HG03520 (cell line): Measurements from ENCODE around the gene TJAP1.
"Not testable (repeated sequence)": the region's sequence is repeated elsewhere in the genome, so short reads cannot be mapped to it uniquely, and the experiment has no call there.

ENCODE experiments used
- ATAC-seq: cut with Tn5 transposase; IDR thresholded peaks from one replicate; pipeline ENCODE4 v1.9.1; 2021; ENCODE audit warnings: mild to moderate bottlenecking, moderate library complexity; ENCODE audit not compliant: unreplicated experiment

TJAP1 gene

GRCh38 chr6:43451939-43452338 lies 25.4 kb upstream of the TJAP1 start:
- ATAC-seq: no peak

GRCh38 chr6:43452896-43453295 lies 24.5 kb upstream of the TJAP1 start:
- no peak for ATAC-seq

GRCh38 chr6:43453831-43454230 lies 23.5 kb upstream of the TJAP1 start:
- ATAC-seq: no peak

- ATAC-seq: no peak
Measured at GRCh38 chr6:43454290-43454695, 23.1 kb upstream of the TJAP1 start.

GRCh38 chr6:43454696-43455530 lies 22.5 kb upstream of the TJAP1 start:
- ATAC-seq: no peak

GRCh38 chr6:43455531-43456428 lies 21.6 kb upstream of the TJAP1 start, which contains the start of gene DLK2:
Gene DLK2 (minus strand): TSS chr6:43455548. CDS start chr6:43454825, 723 bp downstream.
- ATAC-seq: no peak

- no peak for ATAC-seq
Measured at GRCh38 chr6:43457643-43458042, 19.7 kb upstream of the TJAP1 start.

- ATAC-seq: not testable (repeated sequence)
Measured at GRCh38 chr6:43458154-43458553, 19.2 kb upstream of the TJAP1 start.

GRCh38 chr6:43459535-43459934 lies 17.8 kb upstream of the TJAP1 start:
- ATAC-seq: no peak

- no peak for ATAC-seq
Measured at GRCh38 chr6:43460032-43460431, 17.3 kb upstream of the TJAP1 start.

- ATAC-seq: no peak
Measured at GRCh38 chr6:43461936-43462335, 15.4 kb upstream of the TJAP1 start.

- no peak for ATAC-seq
Measured at GRCh38 chr6:43464337-43464736, 13.0 kb upstream of the TJAP1 start.

GRCh38 chr6:43465948-43466347 lies 11.4 kb upstream of the TJAP1 start:
- no peak for ATAC-seq

- ATAC-seq: not testable (repeated sequence)
Measured at GRCh38 chr6:43467265-43467664, 10.1 kb upstream of the TJAP1 start.

- ATAC-seq: no peak
Measured at GRCh38 chr6:43467752-43468151, 9.6 kb upstream of the TJAP1 start.

GRCh38 chr6:43468240-43468639 lies 9.1 kb upstream of the TJAP1 start:
- no peak for ATAC-seq

GRCh38 chr6:43468748-43469681 lies 8.4 kb upstream of the TJAP1 start:
- no peak for ATAC-seq

- ATAC-seq: no peak
Measured at GRCh38 chr6:43469947-43470346, 7.4 kb upstream of the TJAP1 start.

- ATAC-seq: no peak
Measured at GRCh38 chr6:43471399-43471798, 6.0 kb upstream of the TJAP1 start.

GRCh38 chr6:43472515-43472914 lies 4.9 kb upstream of the TJAP1 start:
- ATAC-seq: no peak

- no peak for ATAC-seq
Measured at GRCh38 chr6:43475516-43475915, 1.9 kb upstream of the TJAP1 start.
